ENCODE results near the gene NPFF.

The NPFF gene

GRCh38 chr12:53467880-53468279 lies 39.4 kb downstream of the NPFF start:
- TF ChIP-seq EP300 (IDR thresholded peaks at IDR 0.05; ENCODE audit: borderline replicate concordance) (no peak), FOXM1 (IDR thresholded peaks at IDR 0.05; ENCODE audit: borderline replicate concordance, low read depth) (no peak), TAF1 (IDR thresholded peaks at IDR 0.05; ENCODE audit: low read depth) (no peak), USF1 (IDR thresholded peaks at IDR 0.05) (no peak), NFIC (IDR thresholded peaks at IDR 0.05) (no peak), TEAD4 (IDR thresholded peaks at IDR 0.05) (no peak), YY1 (IDR thresholded peaks at IDR 0.05; ENCODE audit: low read depth) (no peak), ZBTB7A (IDR thresholded peaks at IDR 0.05; ENCODE audit: low read depth) (no peak), RAD21 (IDR thresholded peaks at IDR 0.05; ENCODE audit: low read depth) (no peak), CEBPB (IDR thresholded peaks at IDR 0.05) (no peak), EGR1 (IDR thresholded peaks at IDR 0.05) (no peak), TCF12 (IDR thresholded peaks at IDR 0.05; ENCODE audit: low read depth) (no peak), CREB1 (IDR thresholded peaks at IDR 0.05; ENCODE audit: low read depth) (no peak)
- TF ChIP-seq, protein P1, sequence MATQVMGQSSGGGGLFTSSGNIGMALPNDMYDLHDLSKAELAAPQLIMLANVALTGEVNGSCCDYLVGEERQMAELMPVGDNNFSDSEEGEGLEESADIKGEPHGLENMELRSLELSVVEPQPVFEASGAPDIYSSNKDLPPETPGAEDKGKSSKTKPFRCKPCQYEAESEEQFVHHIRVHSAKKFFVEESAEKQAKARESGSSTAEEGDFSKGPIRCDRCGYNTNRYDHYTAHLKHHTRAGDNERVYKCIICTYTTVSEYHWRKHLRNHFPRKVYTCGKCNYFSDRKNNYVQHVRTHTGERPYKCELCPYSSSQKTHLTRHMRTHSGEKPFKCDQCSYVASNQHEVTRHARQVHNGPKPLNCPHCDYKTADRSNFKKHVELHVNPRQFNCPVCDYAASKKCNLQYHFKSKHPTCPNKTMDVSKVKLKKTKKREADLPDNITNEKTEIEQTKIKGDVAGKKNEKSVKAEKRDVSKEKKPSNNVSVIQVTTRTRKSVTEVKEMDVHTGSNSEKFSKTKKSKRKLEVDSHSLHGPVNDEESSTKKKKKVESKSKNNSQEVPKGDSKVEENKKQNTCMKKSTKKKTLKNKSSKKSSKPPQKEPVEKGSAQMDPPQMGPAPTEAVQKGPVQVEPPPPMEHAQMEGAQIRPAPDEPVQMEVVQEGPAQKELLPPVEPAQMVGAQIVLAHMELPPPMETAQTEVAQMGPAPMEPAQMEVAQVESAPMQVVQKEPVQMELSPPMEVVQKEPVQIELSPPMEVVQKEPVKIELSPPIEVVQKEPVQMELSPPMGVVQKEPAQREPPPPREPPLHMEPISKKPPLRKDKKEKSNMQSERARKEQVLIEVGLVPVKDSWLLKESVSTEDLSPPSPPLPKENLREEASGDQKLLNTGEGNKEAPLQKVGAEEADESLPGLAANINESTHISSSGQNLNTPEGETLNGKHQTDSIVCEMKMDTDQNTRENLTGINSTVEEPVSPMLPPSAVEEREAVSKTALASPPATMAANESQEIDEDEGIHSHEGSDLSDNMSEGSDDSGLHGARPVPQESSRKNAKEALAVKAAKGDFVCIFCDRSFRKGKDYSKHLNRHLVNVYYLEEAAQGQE (IDR thresholded peaks at IDR 0.05; ENCODE audit: low read depth) = no peak
- TF ChIP-seq, protein P2, sequence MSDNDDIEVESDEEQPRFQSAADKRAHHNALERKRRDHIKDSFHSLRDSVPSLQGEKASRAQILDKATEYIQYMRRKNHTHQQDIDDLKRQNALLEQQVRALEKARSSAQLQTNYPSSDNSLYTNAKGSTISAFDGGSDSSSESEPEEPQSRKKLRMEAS (IDR thresholded peaks at IDR 0.05) = no peak

GRCh38 chr12:53467082-53467481 lies 40.2 kb downstream of the NPFF start:
- no peak for TF ChIP-seq TEAD4 (IDR thresholded peaks at IDR 0.05)
- TF ChIP-seq EP300 (IDR thresholded peaks at IDR 0.05; ENCODE audit: borderline replicate concordance) = no peak
- no peak for TF ChIP-seq CEBPB (IDR thresholded peaks at IDR 0.05)
- no peak for TF ChIP-seq TCF12 (IDR thresholded peaks at IDR 0.05; ENCODE audit: low read depth)
- TF ChIP-seq YY1 (IDR thresholded peaks at IDR 0.05; ENCODE audit: low read depth) = no peak
- TF ChIP-seq NFIC (IDR thresholded peaks at IDR 0.05) = no peak
- TF ChIP-seq FOXM1 (IDR thresholded peaks at IDR 0.05; ENCODE audit: borderline replicate concordance, low read depth) = no peak
- no peak for TF ChIP-seq TAF1 (IDR thresholded peaks at IDR 0.05; ENCODE audit: low read depth)
- TF ChIP-seq, protein P2 (IDR thresholded peaks at IDR 0.05) = no peak

DNA sequence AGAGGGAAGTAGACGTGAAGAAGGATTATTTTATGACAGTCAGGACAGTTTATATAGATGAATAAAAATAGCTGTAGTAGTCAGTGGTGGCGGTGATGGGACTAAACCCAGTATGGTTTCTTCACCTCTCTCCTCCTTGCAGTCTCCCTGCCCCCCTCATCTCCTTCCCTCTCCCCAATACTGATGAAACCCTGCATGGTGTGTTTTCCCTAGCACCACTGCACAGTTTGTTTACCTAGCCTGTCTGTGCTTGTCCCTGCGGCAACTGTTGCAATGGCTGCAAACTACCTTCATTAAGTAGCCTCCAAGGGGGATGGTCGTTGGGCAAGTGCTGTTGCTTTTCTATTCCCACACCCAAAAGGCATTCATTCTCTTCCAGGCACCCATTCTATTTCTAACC lies 40.6 kb downstream of the NPFF start:
- TF ChIP-seq, protein P2 (IDR thresholded peaks at IDR 0.05) = no peak
- no peak for TF ChIP-seq EGR1 (IDR thresholded peaks at IDR 0.05)

- TF ChIP-seq EP300 (IDR thresholded peaks at IDR 0.05; ENCODE audit: borderline replicate concordance) (no peak), EGR1 (IDR thresholded peaks at IDR 0.05) (no peak), TAF1 (IDR thresholded peaks at IDR 0.05; ENCODE audit: low read depth) (no peak), FOXM1 (IDR thresholded peaks at IDR 0.05; ENCODE audit: borderline replicate concordance, low read depth) (no peak), TCF12 (IDR thresholded peaks at IDR 0.05; ENCODE audit: low read depth) (no peak), CREB1 (IDR thresholded peaks at IDR 0.05; ENCODE audit: low read depth) (no peak)
Measured at GRCh38 chr12:53465679-53466078, 41.6 kb downstream of the NPFF start.

- no peak for TF ChIP-seq RAD21 (IDR thresholded peaks at IDR 0.05; ENCODE audit: low read depth)
- TF ChIP-seq TCF12 (IDR thresholded peaks at IDR 0.05; ENCODE audit: low read depth) = no peak
- TF ChIP-seq, protein P1 (IDR thresholded peaks at IDR 0.05; ENCODE audit: low read depth) = no peak
- no peak for TF ChIP-seq ZBTB7A (IDR thresholded peaks at IDR 0.05; ENCODE audit: low read depth)
- no peak for TF ChIP-seq FOXM1 (IDR thresholded peaks at IDR 0.05; ENCODE audit: borderline replicate concordance, low read depth)
Measured at GRCh38 chr12:53464685-53465418, 42.4 kb downstream of the NPFF start.

- TF ChIP-seq NFIC (IDR thresholded peaks at IDR 0.05) = no peak
- no peak for TF ChIP-seq YY1 (IDR thresholded peaks at IDR 0.05; ENCODE audit: low read depth)
- no peak for TF ChIP-seq RAD21 (IDR thresholded peaks at IDR 0.05; ENCODE audit: low read depth)
- no peak for TF ChIP-seq TEAD4 (IDR thresholded peaks at IDR 0.05)
- no peak for TF ChIP-seq TCF12 (IDR thresholded peaks at IDR 0.05; ENCODE audit: low read depth)
- TF ChIP-seq CEBPB (IDR thresholded peaks at IDR 0.05) = no peak
- TF ChIP-seq FOXM1 (IDR thresholded peaks at IDR 0.05; ENCODE audit: borderline replicate concordance, low read depth) = no peak
- TF ChIP-seq EP300 (IDR thresholded peaks at IDR 0.05; ENCODE audit: borderline replicate concordance) = no peak
- no peak for TF ChIP-seq CREB1 (IDR thresholded peaks at IDR 0.05; ENCODE audit: low read depth)
Measured at GRCh38 chr12:53463802-53464560, 43.3 kb downstream of the NPFF start.
